NCI-H187 treated with DMSO at 0.1 percent for 48 hours (cell line): Measurements from ENCODE around the gene NPTX1.

Experiments
- DNase-seq: peaks from one replicate; lab custom pipeline; 2025; lab: John Stamatoyannopoulos, UW

The NPTX1 gene

DNA sequence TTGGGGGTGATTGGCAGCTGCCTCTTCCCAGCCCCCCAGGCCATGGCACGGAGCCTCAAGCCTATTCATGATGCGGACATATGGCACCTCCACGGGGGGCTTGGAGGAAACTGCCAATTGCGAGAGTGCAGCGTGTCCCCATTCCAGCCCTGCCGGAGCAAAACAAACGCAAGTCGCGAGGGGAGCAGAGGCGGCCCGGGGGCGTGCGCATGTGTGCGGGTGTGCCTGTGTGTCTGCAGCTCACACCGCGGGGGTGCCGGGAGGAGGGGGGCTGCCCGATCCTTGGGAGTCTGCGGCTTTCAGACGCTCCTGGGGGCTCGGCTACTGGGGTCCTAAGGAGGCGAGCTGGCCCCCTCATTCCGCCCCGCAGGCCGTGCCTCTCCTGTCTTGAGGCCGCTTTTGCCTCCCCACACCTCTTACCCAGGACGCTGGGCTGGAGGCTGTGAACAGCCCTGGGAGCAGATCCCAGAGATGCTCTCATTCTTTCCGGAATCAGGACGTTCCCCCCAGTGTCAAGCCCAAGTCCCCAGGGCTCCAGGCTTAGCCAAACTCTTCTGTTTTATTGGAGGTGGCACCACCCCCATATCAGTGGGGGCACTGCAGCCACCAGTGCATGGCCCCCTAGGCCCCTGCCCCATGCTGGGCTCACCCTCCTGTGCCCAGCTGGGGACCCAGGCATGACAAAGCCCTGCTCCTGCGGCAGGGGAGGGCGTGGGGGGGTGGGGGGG lies 32.3 kb downstream of the NPTX1 start:
- no peak for DNase-seq

DNA sequence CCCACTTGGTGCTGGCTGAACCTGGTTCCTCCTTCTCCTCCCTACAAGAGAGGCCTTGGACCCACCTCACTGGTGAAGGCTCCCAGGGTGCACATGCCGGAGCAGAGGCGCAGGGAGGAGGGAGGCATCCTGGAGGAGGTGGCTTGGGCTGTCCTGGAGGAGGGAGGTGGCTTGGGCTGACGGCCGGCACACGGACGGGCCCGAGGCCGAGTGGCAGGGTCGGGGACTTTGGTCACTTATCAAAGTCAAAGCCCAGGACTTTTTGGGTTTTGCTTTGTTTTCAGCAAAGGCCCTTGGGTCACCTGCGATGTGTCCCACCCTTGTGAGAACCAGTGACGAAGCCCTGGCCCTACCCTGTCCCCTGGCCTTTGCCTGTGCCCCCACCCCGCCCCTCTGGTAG lies 32.9 kb downstream of the NPTX1 start:
- DNase-seq, result no peak

DNA sequence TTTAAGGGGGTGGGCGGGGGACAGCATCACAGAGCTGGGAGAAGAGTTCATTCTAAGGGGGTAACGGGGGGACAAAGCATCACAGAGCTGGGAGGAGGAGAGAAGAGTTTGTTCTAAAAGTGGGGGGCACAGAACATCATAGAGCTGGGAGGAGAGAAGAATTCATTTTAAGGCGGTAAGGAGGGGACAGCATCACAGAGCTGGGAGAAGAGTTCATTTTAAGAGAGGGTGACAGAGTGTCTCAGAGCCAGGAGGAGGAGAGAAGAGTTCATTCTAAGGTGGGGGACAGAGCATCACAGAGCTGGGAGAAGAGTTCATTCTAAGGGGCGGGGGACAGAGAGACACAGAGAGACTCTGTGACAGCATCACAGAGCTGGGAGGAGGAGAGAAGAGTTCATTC lies 33.6 kb downstream of the NPTX1 start:
- no peak for DNase-seq

DNA sequence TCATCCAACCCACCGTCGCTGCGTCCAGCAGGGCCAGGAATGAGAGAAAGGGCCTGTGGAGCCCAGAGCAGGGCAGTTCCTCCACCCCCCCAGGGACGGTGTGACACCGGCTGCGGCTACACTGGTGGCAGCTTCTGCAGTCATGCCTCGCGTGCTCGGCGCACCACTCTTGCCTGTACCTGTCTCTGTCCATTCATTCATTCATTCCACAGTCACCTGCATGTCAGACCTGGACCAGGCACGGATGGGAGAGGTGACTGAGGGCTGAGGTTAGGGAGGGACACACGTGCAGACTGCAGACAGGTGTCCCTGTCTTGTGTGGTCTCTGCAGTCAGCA lies 34.1 kb downstream of the NPTX1 start:
- no peak for DNase-seq

DNA sequence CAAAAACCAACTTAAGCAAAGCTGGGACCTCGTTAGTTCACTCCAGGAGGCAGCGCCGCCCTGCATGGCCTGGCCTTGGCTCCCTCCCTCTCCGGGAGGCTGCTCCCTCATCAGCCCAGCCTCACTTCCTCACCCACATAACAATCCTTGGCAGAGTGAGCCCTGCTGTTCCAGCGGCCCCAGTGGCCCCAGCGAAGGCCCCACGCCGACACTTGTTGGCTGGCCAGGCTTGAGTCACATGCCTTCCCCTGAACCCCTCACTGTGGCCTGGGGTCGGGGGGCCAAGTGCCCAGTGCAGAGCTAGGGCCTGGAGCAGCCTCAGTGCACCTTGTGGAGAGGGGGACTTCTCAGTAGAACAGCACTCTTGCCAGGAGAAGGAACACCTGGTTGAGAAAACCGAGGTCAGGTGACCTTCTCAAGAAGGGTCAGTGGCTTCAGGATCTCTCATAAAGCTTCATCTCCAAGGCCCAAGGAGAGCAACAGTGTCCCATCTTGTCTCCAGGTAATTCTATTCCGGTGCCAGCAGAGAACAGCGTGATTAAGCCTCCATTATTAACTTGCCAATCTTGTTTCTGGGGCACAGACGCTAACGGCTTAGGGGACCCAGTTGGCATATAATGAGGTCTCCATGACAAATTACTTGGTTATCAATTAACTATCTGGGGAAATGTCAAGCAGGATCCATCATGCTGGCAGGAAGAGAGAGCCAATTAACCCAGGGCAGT lies 34.6 kb downstream of the NPTX1 start:
- DNase-seq, result no peak

DNA sequence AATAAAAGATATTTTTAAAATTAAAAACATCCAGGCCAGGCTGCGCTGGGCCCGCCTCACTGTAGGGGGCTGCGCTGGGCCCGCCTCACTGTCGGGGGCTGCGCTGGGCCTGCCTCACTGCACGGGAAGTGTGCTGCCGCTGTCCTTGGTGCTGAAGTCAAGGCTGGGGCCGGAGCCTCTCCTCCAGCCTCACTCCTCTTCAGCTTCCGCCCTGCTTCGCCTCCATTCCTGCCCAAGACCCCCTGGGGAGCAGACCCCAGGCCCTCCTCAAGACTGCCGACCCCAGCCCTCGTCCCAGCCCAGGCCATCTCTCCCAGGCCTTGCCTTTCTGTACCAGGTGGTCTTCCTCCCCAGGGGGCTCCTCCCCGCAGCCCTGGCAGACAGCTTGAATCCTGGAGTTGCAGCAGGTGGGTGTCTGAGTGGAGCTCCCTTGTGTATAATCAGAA lies 35.3 kb downstream of the NPTX1 start:
- DNase-seq, result no peak

DNA sequence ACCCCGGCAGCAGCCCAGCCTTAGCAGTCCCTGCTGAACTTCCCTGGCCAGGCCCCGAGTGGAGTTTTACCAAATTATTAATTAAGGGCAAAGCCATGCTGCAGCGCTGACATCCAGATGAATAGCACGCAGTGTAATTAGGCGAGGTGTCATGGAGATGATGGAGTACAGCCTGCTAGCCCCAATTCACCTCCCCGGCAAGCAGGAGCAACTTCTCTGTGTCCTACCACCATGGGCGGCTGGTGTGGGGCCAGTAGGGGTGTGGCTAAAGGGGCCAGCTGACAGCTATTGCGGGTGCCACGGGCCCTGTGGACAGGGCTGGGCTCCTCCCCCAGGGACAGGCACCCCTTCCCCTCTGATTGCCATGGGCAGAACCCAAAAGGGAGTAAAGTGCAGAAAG lies 36.9 kb downstream of the NPTX1 start:
- DNase-seq, result no peak

DNA sequence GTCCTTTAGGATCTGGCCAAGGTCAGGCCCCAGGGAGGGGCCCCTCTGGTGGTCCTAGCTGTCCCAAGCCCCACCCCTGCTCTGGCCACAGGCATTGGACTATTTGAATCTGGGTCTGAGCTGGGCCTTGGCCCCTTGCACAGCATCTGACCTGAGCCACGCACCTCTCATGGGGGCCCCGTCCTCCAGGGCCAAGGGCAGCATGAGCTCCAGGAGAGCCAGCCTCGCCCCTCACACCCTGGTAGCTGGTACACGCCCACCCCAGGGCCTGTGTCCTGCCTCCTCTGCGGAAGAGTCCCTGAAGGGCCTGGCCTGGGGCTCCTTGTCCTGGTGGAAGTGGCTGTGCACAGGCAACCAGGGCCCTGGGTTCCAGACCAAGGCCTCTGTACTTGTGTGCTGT lies 37.6 kb downstream of the NPTX1 start:
- DNase-seq, result no peak

DNA sequence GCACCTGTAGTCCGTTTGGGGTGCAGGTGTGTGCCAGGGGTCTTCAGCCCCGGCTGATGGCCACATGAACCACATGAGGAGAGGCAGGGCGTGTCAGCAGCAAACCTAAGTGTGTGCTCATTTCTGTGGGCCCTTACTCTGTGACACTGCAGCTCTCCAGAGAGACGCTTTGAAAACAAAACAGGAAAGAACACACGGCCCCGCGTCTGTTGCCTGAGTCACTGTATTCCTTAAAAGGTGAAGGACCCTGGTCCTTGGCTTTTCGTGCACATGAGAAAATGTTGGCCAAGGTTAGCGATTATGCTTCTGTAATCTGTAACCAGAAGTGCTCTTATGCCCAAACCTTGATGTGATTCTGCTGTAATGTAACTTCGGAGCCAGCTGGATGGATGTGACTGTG lies 38.9 kb downstream of the NPTX1 start:
- DNase-seq, result no peak

DNA sequence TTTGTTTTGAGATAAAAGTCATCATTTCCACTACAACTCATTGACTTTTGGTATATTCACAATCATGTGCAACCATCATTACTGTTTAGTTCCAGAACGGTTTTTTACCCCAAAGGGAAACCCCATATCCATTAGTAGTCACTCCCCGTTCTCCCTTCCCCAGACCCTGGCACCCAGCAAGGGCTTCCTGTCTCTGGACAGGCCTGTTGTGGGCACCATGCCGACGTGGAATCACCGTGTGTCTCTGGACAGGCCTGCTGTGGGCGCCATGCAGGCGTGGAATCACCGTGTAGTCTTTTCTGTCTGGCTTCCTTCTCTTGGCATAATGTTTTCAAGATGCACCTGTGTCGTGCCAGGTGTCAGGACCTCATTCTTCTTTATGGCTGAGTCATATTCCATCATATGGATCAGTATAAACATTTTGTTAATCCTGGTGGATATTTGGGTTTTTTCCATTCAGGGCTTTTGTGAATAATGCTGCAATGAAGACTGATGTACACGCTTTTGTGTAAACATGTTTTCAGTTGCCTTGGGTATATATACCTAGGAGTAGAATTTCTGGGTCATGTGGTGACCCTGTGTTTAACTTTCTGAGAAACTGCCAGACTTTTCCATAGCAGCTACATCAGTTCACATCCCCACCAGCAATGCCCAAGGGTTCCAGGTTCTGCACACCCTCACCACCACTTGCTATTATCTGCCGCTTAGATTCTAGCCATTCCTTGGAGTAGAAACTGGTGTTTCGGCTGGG lies 42.3 kb downstream of the NPTX1 start:
- DNase-seq, result no peak

DNA sequence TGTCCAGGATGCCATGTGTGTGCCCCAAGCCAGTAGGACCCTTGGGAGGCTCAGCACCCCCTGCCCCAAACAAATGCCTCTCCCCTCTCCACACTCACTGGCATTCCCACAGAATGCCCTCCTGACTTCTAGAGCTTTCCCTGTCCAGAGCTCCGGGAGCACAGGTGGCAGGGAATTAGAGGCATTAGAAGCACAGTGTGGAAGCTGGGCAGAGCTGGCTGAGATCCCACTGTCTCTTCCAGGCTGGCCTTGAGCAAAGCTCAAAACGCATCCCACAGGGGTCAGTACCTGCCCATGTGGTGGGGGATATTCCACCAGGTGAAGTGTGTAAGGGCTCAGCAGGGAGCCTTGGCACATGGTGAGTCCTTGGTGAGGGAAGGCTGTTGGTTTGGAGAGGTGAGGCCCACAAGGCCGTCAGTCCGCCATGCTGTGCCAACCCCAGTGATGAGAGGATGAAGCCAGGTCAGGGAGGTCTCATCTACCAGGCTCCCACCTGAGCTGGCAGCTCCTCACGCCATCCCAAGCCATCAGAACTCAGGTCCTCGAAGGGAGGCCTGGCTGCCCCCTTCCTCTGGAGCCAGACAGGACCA lies 43.4 kb downstream of the NPTX1 start:
- no peak for DNase-seq

DNA sequence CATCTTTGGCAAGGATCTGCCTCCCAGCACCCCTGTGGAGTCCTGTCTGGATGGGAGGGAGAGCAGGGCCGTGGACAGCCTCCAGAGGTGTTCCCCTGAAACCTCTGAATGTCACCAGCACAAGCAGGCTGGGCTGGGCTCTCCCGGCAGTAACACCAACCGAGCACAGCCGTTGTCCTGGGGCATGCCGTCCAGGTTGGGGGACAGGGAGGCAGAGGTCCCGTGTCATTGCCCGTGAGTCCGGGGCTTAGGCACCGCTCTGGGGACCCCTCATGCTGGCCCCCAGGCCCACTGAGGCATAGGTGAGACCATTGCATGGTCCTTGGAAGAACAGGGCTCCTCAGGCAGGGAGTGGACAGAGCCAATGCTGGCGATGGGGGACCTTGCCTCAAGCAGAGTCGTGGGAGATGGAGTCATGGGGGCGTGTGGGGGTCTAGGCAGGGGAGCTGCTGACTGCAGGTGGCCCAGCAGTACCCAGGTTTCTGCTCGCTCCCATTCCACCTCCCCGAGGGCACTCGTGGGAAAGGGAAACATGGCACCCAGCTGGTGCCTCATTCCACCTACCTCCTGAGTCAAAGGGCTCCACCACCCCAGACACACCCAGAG lies 44.0 kb downstream of the NPTX1 start:
- no peak for DNase-seq

DNA sequence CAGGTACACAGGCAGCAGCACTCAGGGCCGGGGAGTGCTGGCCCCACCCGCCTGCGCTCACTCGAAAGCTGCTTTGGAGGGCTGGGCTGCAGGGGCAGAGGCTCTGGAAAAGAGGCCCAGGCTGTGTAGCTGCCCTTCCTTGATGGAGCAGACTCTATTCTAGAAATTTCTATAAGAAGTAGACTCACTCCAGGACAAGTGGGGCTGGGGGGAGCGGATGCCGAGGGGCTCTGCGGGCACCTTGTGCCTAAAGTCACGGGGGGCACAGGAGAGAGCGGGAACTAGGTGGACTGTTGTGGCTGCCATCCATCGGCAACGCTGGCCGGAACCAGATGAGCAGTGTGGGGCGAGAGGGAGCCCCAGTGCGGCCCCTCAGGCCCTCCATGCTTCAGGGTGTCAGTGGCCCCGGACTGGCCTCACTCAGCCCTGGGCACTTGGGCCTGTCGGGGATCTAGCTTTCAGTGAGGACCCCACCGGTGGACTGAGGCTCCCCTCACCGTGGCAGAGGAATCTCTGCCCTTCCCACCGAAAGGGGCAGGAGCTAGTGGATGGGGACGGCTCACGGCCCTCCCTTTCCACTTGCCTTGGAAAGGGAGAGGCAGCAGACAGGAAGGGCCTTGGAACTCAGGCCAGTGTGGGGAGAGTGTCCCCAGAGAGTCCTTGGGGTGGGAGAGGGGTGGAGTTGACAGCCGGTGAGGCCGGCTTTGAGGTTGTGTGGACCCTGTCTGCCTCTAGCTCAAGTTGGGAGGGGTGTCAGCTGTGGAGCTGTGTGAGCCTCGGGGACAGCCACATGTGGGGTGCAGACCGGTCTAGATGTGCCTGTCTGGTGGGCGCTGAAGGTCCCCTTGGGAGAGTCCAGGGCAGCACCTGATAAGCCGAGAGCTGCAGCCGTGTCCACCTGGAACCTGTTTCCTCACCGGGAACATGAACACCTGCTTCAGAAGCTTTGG lies 44.9 kb downstream of the NPTX1 start:
- DNase-seq, result no peak

DNA sequence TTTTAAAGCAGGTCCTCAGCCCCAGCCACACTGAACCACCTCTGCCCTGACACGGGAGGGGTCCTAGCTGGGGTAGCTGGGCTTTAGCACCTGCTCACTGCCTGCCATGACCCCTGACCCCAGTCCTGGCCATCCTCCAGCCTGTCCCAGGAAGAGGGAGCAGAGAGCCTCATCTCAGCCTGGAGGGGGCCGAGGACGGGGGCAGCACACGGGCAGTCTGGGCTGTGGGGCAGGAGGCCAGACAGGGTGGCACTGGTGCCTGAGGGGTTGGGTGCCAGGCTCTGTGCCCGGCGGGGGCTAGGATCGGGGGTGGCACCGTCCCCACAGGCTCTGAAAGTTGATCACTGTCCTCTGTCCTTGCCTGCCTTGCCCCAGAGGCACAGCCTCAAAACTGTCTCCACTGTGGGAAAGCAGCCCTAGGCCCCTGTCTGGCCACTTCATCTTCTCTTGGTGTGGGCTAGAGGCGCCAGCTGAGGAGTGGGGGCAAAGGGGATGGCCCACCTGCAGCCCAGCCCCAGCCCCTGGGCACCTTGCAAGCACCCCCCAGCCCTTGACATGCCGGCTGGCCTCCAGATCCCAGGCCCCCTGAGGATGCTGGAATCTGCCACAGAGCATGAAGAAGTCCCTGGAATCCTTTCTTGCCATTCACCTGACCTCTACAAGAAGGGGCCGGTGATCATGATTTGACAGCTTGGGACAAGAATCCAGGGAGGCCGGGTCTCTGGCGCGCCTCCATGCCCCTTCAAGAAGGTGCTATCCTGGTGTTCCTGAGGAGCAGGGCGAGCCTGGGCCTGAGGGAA lies 45.8 kb downstream of the NPTX1 start:
- no peak for DNase-seq

DNA sequence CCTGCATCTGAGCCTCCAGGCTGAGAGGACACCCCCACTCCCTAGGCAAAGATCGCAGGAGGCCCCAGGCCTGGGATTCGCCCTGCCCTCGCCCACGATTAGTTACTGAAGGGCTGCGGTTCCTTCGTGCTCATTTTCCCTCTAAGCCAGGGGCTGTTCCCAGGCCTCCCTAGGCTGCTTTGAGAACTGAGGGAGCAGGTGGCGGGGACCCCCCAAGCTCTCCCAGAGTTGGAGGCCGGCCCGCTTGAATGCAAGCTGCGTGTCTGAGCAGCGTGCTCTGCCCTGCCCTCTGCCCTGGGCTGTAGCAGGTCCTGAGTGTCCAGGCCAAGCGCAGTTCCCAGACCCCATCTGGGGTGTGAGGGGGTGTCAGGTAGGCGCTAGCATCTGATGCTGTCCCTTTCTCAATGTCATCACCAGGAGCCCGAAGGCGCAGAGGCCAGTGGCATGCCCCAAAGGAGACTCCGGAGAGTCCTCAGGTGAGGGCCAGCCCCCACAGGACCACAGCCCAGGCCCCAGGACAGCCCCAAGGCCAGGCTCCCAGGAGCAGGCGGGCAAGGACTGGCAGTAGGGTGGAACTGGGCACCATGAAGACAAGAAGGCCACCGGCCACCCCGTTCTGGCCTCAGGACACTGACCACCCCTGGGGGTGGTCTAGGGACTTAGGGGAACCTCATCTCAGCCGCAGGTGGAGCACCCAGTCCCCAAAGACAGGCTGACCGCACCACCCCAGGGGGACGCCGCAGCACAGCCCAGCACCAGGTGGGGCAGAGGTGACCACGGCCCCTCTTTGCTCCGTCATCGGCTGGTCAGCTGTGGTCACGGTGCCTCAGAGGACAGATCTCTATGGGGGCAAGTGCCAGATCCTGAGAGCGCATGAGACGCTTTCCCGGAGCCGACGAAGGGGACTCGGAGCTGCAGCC lies 46.8 kb downstream of the NPTX1 start:
- no peak for DNase-seq

DNA sequence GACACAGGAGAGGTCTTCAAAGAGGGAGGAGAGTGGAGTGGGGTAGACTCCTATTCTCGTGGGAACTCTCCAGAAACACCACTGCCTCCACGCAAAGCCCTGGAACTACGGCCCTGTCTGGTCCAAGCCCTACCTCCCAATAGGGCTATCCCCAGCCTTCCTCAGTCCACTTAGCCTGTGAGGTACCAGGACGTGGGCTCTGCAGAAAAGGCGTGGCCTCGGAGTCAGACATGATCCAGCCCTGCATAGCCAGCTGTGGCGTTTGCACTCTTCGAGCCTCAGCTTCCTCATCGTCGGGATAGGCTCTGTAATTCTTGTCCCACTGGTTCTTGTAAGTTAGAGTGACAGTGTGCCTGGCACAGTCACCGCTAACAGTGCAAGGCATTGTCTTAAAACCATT lies 47.6 kb downstream of the NPTX1 start:
- no peak for DNase-seq

DNA sequence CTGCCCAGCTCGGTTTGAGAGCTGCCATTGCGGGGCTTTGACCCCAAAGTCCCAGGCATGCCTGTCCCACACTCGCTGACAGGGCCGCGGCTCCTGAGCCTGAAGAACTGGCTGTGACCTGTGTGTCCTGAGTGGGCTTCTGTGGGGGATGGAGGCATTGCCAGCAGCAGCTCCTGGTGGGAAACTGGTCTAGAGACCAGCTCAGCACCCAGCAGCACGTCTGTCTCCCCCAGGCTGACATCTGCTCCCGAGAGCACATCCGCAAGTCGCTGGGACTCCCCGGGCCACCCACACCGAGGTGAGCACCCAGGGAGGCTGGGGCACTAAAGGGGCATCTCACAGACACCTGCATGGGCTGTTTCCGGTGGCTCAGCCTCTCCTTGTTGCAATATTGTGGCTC lies 48.0 kb downstream of the NPTX1 start:
- DNase-seq, result no peak

DNA sequence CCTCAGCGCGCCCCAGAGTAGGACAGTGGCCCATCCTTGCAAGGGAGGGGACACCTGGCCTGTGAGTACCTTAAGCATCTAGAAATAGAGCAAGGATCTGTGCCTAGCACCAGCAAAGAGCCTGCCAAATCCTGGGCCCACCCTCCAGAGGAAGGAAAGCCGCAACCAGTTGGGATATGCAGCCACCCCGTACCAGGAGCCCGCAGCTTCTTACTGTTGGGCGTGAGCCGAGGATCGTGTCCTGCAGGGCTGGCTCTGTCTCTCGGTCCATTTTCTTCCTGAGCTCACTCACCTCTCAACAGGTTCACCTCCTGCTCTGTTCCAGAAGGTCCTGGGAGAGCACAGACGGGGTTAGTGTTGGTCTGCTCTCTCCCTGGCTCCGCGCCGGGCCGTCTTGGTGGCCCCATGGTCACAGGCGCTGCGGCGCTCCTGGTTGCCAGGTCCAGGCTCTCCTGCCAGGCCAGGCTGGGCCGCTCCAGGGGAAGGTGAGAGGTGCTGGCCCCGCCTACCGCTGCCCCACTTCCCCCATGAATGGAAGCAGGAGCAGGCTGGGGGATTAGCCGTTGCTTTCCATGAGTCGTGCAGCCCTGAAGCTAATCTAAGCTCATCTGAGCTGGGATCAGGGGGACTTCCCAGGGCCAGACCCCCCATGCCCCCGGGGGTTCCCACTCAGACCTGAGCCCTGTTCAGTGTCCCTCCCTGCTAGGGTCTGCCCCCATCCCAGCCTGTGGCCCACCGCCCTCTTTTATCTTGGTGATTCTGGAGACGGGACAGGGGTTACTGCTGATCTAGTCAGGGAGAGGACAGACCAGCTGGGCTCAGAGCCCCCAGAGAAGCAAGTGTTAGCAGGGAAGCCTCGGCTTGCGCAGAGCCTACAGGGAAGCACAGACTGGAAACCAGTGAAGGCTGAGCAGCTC lies 48.8 kb downstream of the NPTX1 start:
- DNase-seq, result no peak
